ENCODE data around the gene SENP5.

SENP5 gene

DNA sequence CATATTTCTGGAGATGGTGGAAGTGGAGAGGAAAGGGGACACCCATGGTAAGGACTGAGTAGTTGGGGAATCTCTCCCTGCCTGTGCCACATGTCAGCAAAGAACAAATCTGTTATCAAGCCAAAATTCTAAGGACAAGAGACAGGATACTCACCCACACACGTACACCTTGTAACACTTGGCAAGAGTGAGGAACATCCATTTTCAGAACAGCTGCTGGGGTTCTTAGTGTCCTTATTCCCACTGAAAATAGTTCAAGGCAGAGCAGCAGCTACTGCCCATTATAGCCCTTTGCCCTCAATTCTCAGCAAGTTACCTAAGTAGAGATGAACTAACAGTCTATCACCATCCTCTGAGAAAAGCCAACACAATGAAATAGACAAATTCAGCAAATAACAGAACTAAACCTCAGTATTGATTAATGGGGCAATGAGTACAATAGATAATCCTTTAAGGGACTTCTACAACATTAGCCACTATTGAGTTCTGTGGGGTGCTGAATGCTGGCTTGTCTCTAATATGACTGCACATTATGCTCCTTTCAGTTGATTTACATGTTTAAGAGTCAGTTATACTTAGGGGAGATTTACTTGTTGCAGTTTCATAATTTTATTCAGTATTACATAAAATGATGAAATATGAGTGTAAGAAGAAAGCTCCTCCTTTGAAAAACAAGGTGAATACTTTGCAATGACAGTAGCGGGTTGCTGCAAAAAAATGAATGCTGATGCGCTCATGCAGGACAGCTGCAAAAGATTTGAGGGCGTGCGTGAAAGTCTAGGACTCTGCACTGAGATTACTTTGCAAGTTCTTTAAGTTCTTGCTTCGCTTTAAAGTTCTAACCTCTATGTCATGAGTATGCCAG is 22.4 kb downstream of the SENP5 start:
- DNase-seq (ENCODE audit: low read depth in 3 of 3) = no peak

DNA sequence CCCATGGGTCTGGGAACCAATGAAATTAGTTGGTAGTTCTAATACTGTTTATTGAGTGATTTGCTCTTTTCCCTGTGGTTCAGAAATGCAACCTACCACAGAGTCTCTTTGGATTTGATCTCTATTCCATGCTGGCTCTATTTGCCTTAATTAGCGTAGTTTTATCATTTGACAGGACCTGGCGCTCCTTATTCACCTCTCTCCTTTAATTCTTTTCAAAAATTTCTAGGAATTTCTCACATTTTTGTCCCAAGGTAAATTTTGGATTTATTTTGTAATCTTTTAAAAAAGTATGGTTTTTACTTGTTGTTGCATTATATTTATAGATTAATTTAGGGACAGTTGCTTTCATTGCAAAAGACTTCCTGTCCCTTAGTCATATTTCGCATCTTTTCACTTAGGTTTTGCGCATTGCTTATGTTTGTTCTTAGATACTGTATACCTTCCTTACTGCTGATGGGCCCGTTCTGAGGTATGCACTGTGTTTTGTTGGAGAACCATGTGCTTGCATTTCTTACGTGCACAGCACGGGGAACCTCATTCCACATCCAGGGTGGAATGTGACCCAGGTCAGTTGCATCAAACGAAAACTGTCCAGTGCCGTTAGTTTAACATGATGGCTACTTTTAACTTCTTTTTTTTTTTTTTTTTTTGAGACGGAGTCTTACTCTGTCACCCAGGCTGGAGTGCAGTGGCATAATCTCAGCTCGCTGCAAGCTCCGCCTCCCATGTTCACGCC is 27.0 kb downstream of the SENP5 start:
- no peak for DNase-seq (ENCODE audit: low read depth in 3 of 3)

DNA sequence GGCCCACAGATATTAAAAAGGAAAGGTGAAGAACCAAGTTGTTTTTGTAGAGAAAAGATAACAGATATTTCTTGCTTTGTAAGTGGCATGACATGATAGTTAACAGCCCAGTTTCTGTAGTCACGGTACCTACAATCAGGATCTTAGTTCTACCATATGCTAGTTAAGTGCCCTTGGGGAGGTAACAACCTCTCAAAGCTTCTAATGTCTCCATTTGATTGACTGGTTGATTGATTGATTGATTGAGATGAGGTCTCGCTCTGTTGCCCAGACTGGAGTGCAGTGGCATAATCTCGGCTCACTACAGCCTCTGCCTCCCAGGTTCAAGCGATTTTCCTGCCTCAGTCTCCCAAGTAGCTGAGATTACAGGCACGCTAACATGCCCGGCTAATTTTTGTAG is 28.5 kb downstream of the SENP5 start:
- DNase-seq (ENCODE audit: low read depth in 3 of 3) = no peak

DNA sequence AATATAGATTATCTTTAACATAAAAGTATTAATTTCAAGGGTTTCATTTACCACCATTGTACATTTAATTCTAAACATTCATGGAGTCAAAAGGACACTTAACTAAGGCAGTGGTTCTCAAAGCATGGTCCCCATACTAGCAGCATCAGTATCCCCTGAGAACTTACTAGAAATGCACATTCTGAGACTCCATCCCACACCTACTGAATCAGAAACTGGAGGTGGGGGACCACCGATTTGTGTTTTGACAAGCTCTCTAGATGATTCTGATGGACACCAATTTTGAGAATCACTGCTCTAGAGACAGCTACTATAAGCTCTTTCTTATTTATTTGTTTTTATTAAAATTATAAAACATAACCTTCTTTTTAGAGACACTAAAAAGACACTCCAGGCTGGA is 34.0 kb downstream of the SENP5 start:
- no peak for DNase-seq (ENCODE audit: low read depth in 3 of 3)

DNA sequence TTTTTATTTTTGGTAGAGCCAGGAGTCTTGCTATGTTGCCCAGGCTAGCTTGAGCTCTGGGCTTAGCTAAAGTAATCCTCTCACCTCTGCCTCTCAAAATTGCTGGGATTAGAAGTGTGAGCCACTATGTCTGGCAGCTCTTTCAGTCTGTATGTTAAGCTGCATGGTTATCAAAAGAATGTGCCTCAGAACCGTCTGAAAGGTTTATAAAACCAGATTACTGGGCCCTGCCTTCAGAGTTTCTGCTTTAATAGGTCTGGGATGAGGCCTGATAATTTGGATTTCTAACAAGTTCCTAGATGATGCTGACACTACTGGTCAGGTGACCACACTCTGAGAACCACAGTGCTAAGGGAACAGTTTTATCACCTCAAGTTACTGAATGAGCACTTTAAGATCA is 34.6 kb downstream of the SENP5 start:
- no peak for DNase-seq (ENCODE audit: low read depth in 3 of 3)

DNA sequence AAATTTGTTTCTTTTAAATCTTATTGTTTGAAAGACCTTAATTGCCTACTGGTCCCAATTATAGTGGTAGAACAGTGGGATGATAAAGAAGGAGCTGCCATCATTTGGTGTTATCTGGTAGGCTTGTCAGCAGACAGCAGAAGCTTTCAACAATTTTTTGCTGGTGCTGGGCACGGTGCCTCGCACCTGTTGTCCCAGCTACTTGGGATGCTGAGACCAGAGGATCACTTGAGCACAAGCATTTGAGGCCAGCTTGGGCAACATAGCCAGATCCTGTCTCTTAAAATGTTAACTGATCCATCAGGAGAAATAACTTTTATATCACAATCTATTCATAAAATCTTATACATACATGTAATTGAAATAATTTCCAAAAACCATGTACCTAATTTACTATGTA is 36.0 kb downstream of the SENP5 start:
- DNase-seq (ENCODE audit: low read depth in 3 of 3) = no peak

DNA sequence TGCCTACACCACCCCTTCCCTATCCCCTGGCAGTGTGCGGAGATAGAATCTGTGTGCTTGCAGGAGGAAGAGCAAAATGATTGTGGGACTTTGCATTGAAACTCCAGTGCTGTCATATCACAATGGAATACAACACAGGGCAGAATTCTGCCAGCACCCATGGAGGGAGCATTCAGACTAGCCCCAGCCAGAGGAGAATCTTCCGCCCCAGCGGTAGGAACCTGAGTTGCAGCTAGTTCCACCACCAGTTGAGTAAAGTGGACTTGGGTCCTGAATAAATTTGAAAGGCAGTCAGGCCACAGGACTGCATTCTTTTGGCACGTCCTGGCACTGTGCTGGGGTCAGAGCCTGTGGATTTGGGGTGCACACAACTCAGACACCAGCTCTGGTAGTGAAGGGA is 47.1 kb downstream of the SENP5 start:
- no peak for DNase-seq (ENCODE audit: low read depth in 3 of 3)

DNA sequence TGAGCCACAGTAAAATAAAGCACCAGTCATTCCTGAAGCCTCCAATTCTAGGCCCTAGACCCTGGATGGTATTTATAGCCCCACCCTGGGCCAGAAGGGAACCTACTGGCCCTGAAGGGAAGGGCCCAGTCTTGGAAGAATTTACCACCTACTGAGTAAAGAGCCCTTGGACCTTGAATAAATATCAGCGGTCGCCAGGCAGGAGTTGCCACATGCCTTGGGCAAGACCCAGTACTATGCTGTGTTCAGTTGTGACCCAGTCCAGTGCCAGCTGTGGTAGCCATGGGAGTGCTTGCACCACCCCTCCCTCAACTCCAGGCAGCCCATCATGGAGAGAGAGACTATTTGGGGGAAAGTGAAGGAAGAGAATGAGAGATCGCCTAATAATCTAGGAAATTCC is 47.7 kb downstream of the SENP5 start:
- no peak for DNase-seq (ENCODE audit: low read depth in 3 of 3)

DNA sequence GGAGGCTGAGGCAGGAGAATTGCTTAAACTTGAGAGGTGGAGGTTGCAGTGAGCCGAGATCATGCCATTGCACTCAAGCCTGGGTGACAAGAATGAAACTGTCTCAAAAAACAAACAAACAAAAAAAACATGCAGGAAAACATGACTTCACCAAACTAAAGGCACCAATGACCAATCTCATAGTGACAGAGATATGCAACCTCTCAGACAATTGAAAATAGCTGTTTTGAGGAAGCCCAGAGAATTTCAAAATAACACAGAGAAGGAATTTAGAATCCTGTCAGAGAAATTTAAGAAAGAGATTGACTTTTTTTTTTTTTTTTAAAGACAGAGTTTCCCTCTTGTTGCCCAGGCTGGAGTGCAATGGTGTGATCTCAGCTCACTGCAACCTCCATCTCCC is 48.5 kb downstream of the SENP5 start:
- DNase-seq (ENCODE audit: low read depth in 3 of 3) = no peak

DNA sequence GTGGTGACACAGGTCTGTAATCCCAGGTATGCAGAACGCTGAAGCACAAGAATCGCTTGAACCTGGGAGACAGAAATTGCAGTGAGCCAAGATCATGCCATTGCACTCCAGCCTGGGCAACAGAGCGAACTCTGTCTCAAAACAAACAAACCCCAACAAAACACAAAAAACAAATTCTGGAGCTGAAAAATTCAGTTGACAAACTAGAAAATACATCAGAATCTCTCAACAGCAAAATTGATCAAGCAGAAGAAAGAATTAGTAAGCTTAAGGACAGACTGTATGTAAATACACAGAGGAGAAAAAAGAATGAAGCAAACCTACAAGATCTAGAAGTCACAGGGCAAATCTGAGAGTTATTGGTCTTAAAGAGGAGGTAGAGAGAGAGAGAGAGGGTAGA is 49.3 kb downstream of the SENP5 start:
- no peak for DNase-seq (ENCODE audit: low read depth in 3 of 3)

DNA sequence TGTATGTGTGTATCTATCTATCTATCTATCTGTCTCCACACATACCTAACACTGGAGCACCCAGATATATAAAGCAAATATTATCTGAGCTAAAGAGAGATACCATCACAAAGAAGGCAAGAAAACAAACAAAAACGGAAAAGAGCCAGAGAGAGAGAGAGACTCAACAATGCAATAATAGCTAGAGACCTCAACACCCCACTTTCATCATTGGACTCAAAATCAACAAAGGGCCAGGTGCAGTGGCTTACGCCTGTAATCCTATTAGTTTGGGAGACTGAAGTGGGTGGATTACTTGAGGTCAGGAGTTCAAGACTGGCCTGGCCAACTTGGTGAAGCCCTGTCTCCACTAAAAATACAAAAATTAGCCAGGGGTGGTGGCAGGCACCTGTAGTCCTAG is 51.2 kb downstream of the SENP5 start:
- DNase-seq (ENCODE audit: low read depth in 3 of 3) = no peak

DNA sequence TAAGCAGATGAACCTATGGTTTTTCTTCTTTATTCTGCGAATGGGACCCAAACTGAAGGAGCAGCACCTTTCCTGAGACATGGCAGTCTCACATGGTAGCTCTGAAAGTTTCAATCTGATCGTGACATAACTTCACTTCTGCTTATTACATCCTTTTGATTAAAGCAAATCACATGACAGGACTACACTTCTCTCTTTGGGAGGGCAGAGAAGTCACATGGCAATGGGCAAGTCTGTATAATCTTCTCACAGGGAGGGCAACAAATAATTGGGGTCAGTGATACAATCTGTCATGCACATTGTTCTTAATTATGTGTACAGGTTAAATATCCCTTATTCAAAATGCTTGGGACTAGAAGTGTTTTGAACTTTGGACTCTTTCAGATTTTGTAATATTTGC is 53.0 kb downstream of the SENP5 start:
- DNase-seq (ENCODE audit: low read depth in 3 of 3) = no peak

DNA sequence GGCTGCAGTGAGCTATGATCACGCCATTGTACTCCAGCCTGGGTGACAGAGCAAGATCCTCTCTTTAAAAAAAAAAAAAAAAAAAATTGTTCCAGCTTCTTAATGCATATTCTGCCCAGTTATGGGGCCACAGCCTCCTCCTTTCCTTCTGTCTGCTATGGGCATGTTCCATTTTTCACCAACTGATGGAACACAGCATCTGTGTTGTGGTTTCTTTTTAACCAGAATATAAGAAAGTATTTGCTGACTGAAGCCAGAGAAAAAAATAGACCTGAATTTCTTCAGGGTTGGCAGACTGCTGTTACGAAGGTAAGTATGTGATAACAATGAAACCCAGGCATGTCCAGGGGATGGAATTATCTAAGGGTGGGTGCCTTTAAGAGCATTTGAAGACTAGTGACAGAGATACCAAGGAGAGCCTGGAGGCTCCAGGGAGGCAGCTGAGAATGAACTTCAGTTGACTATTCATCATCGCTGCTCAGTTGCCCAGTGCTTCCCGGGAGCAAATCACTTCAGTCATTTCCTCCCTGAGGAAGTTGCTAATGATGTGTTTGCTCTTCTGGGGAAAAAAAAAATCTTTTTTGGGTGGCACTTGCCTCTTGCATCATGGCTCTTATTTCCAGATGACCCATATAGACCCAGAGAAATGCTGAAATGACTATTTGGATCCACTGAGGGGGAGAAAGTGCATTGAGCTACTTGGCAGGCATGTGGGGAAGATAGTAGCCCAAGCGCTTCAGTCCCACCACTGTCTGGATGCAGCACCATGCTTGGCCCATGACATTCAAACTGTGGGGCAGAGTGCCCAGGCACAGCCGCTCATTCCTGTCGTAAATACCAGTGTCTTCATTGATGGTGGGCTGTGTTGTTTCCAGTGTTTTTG is 60.1 kb downstream of the SENP5 start:
- no peak for DNase-seq (ENCODE audit: low read depth in 3 of 3)

DNA sequence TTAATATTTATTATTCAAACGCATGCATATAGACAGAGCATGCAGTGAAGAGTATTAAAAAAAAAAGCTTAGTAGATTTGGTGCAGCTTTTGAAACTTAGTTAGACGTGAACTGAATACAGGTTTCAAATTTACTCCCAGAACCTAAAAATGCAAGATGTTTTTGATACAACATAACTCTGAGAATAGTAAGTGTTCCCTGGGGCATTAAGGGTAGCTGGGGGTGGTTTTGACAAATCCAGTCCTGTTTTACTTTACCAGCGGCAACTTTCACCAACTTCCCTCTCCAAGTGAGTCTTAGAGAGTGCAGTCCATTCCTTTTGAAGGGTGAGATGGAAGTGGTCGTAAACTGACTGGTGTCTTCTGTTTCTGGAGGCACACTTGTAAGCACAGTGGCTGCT is 63.4 kb downstream of the SENP5 start:
- no peak for DNase-seq (ENCODE audit: low read depth in 3 of 3)

DNA sequence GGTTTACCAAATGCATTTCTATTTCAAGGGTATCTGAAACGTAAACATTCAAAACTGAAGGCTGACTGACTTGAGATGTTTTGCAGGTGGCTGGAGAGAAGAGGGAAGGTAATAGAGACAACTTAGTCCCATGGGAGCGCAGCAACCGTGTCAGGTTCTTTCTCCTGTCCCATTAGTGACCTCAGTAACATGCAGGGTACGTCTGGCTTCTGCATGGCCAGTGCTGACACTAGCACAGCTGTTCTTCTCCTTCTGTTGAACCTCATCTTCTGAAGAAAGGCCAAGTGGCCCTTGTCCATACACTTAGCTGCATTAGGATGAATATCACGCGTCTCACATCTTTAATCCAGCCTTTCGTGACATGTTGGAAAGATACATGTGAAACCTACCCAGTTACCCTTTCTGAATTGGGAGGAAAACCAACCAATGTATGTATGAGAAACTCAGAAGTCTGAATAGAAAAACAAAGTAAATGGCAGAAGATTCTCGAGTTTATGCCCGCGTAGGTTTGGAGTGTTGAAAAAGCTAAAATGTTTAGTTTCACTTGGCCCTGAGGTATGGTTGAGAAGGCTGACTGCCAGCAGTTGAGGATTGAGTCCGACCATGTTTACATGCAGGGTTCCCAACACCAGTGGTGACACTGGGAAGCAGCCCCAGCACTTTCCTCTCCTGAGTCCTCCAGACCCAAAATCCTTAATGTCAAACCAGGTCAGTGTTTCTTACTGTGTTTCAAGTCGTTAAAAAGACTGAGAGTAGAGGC is 64.3 kb downstream of the SENP5 start:
- no peak for DNase-seq (ENCODE audit: low read depth in 3 of 3)

DNA sequence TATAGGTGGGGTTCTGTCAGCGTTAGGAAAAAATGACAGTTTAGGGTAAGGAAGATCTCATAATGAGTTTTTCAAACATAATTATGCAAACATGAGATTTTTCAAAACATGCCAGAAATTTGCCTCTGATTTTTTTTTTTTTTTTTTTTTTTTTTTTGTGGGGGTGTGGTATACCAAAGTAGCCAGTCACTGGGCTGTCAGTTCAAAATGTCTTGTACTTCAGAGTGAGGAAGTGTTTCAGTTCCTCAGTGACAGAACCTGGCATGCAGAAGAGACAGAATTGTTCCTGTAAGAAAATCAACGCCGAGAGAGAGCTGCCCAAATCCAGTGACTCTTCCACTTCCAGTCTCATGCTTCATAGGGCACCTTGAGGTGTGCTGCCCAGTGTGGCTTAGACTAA is 64.9 kb downstream of the SENP5 start:
- no peak for DNase-seq (ENCODE audit: low read depth in 3 of 3)

DNA sequence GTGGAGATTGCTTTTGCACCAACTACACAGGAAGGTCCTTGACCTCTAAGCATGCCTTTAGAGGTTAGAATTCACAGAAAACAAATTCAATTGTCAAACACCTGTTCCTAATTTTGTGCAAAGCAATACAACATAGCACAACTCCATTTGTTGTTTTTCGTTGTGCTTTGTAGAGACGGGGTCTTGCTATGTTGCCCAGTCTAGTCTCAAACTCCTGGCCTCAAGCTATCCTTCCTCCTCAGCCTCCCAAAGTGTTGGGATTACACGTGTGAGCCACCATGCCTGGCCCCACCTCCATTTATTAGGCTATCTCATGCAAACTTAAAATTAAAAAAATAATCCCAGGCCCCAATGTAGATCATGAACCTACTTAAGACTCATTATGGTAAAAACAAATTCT is 68.6 kb downstream of the SENP5 start:
- DNase-seq (ENCODE audit: low read depth in 3 of 3) = no peak

DNA sequence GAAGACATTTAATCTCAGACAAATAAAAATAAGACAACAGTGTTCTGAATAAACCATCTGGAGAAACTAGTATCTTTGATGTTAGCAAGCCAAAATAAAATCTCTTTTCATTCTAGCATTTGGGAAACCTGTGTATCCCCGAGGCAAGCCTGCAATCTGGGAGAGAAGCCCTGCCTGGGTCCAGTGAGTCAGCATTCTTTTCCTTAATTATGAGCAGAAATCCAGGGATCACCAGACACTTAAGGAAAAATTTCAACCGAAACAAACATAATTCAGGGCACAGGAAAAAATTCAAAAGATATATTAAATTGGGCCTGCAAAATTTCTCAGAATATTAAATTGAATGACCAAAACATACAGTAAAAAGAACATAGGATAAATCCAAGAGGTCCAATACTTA is 70.4 kb downstream of the SENP5 start:
- no peak for DNase-seq (ENCODE audit: low read depth in 3 of 3)

DNA sequence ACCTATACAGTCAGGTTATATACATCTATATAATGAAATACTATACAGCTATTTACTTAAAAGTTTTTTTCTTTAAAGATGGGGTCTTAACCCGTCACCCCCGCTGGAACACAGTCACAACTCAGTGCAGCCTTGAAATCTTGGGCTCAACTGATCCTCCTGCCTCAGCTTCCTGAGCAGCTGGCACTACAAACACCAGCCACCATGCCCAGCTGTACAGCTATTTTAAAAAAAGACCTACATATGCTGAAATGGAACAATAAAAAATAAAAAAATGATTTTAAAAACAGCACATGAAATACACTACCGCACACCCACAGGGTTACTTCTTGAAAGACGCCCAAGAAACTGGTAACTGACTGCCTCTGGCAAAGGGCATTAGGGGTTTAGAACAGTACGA is 70.9 kb downstream of the SENP5 start:
- DNase-seq (ENCODE audit: low read depth in 3 of 3) = no peak

DNA sequence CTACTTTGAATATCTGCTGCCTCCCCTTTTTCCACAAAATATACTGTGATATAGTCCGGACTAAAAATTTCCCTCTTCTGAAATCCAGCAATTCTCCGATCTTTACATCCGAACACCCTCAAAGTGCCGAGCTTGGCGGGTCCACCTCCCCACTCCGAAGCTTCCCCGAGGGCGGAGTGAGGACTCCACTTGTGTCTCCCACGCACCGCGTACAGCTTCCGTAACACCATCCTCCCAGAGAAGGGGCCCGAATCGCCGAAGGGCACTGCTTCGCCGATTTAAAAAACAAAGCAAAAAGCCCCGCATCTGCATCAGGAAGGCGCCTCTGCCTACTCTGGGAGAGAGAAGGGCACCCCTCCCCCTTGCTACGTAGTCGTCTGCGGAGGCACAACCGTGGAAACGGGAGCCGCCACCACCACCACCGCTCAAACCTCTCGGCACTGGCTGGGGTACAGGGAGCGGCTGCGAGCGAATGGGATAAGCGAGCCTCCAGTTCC is 74.1 kb downstream of the SENP5 start:
- DNase-seq (ENCODE audit: low read depth in 3 of 3) = peak; percentile 47 to 67 (median 51)

DNA sequence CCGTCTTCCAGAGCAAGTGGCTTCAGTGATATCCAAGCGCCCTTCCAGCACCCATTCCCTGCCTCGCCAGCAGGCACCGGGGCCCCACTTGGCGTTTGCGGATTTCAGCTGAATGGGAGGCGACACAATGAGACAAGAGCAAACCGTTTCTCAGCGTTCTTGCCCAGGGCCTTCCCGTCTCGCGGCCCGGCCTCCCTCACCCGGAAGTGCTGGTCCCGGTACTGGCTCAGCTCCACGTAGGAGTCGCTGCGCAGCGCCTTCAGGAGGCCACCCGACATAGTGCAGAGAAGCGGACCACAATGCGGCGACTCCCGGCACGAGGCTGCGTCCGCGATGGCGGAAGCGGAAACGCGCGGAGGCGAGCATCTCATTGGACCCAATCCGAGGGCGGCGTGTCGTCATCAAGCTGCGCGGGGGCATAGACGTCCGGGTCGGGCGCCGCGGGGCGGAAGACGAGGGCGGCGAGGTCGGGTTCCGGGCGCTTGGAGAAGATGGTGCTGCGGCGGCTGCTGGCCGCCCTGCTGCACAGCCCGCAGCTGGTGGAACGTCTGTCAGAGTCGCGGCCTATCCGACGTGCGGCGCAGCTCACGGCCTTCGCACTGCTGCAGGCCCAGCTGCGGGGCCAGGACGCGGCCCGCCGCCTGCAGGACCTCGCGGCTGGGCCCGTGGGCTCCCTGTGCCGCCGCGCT is 74.7 kb downstream of the SENP5 start, which contains the start of gene NCBP2:
TSS of gene NCBP2 (minus strand) at position 303 of the 689 bp plus-strand sequence. CDS start at position 278, 25 bp downstream.
- DNase-seq (ENCODE audit: low read depth in 3 of 3) = peak; percentile 100
